HG02943 (cell line): ENCODE data around the gene INPP4A.

Experiments used
- ATAC-seq: cut with Tn5 transposase; IDR thresholded peaks from one replicate; pipeline ENCODE4 v1.9.1; 2021; ENCODE audit warnings: mild to moderate bottlenecking, low read depth, moderate library complexity; ENCODE audit not compliant: unreplicated experiment

INPP4A gene

DNA sequence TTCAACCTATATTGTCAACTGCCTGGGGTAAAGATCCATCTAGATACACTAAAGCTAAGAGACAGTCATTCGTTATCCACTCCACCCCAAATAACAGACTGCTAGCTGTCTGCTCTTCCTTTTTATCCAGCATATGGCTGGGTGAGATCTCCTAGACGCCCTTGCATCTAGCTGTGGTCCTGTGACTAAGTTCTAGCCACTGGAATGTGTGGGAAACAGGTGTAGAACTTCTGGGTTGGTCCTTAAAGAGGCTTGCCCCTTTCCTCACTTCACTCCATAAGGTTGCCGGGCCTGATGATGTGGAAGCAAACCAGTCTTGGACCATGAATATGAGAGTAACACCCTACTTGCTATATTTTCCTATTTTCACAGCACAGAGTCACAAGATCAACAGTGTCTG lies 160.4 kb downstream of the INPP4A start:
- no peak for ATAC-seq

DNA sequence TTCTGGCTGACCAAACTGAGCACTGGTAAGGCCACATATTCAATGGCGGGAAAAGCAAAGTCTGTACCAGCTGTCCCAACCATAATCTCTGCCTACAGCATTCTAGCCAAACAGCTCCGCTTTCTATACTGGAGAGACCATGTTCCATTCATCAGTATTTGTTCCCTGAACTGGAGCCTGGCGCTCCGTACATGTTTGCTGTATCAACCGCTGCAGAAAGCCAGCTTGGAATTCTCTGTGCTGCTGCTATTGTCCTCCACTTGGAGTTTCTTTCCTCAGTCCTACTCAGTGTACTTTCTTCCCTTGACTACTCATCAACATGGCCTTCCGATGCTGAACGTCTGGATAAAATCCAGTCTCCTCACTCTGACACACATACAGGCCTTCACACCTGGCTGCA lies 161.8 kb downstream of the INPP4A start:
- ATAC-seq: no peak

DNA sequence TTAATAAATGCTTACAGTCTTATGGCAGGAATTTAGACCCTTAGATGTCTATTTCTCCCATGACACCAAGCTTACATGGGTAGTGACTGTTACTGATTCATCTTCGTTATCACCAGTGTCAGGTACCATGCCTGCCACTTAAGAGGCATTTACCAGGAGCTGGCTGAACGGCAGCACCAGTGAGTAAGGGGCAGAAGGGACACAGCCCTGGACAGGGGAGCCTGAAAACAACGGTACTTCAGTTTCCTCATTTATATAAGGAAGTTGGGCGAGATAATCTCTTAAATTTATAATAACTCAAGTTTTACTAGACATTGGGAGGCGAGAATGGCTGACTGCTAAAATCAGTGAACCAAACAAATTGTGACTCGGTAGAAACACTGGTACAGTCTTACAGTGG lies 162.4 kb downstream of the INPP4A start:
- no peak for ATAC-seq

DNA sequence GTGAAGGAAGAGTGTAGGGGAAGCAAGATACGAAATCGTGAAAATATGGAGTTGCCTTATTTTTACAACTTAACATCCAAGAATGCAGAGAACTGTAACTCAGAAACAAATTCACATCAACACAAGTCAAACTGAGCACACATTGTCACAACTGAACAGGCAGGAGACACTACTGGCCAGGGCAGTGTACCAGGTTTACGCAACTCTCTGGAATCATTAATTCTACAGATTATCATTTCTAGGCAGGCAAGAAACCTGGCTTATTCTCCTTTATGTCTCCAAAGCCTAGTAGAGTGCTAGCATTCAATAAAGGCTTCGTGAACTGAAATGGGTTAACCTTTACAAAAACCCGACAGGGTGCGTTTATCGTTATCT lies 163.1 kb downstream of the INPP4A start:
- no peak for ATAC-seq

DNA sequence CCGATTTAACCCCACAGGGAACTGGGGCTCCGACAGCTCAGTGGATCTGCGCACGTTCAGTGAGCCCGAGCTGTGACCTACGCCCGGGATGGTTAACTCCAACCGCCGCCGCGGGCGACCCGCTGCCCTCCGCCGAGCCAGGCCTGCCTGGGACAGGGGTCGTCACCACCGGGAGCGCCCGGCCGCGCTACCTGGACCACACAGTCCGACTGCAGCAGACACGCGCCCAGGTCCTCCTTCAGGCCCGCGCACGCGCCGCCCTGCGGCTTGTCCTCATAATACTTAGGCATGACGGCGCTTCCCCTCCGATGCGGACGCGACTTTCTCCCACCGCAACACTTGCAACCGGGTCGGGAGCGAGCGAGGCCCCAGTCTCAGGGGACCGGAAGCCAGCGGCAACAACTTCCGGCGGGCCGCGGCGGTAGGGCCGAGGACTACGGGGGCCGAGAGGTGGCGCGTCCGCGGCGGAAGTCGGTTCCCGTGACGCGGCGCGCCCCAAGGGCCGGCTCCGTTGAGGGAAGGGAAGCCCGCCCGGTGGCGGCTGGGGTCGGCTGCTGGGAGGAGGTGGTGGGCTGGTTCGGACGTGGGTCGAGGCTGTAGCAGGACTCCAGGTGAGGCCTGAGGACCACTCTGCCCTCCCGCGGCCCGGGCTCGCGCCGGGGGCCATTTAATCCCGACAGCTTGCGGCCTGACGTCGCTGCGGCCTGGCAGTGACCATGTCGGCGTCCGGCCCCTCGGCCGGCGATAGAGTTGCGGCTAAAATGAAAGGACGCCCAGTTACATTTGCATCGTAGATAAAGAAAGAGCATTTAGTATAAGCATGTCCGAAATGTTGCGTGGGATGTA lies 163.7 kb downstream of the INPP4A start, which contains the start of the genes COA5 and UNC50:
Gene COA5 (minus strand): TSS at position 397 of the 846 bp plus-strand sequence. CDS start 107 bp downstream, at position 290.
Gene UNC50 (plus strand): TSS at position 474 of the 846 bp plus-strand sequence. CDS start 1,171 bp downstream, outside the sequence.
- ATAC-seq: peak; percentile 88

DNA sequence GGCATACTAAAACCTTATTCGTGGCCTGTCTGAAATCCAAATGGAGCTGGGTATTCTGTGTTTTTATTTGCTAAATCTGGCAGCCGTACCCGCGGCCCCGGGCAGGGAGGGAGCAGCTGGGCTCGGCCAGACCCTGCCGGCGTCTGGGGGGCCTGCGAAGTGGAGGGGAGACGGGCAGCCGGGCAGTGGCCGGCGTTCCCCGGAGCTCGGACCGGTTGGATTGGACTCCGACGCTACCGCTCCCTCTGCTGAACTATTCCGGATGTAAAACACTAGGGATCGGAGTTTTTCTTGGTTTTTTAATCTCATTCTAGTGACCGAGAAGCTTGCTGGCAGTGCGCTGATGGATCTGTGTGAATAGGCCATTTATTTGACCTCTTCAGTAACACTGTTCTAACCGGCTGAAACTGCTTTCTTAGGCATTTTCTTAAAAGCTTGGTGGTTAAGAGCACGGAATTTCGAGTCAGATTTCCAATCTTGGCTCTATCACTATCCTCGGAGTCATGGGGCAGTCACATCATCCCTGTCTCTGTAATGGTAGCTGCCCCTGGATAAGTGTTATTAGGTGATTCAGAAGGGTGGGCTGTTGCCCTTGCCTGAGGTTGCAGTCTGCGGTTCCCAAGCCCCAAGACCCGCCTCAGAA lies 164.4 kb downstream of the INPP4A start:
- ATAC-seq: no peak

DNA sequence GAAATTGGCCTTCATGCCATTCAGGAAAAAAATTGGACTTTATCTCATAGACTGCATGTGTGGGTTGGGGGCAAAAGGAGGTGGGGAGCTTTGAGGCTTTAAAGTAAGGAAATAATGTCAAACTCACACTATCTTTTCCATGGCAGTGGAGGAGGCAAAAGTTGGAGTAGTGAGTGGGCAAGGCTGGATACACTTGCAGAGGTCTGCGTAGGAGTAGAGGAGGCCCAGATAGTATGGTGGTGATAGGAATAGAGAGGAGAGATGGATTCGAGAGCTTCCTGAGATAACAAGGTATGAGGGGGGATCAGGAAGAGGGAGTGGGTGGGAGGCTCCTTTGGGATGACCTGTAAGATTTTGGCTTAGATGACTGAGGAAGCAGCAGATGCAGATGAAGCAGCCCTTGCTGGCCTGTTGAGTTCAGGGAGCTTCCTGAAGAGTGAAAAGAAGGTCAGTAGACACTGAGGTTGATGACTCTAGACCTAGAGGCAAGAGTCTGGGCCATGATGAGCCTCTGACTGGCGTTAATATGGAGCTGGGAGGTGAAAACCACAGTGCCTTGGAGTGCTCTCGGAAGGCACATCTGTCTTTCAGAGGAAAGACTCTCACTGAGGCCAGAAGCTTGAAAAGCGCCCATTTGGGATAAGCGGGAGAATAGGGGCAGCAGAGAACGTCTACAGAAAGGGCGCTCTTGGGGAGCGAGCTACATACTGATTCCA lies 169.5 kb downstream of the INPP4A start:
- no peak for ATAC-seq

DNA sequence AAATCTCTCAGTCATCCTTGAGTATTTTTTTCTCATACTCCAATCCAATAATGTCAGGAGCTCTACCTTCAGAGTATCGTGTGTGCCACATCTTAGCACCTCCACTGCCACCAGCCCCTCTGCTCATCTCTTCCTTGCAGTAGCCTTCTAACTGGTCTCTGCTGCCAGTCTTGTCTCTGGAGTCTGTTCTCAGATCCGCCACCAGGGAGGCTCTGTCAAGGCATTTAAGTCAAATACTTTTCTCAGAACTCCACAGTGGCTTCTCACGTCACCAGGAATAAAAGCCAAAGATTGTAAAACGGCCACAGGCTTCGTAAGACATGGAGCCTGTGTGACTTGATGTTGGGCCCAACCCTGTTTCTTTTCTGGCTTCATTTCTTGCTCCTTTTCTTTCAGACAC lies 170.8 kb downstream of the INPP4A start:
- ATAC-seq: no peak

DNA sequence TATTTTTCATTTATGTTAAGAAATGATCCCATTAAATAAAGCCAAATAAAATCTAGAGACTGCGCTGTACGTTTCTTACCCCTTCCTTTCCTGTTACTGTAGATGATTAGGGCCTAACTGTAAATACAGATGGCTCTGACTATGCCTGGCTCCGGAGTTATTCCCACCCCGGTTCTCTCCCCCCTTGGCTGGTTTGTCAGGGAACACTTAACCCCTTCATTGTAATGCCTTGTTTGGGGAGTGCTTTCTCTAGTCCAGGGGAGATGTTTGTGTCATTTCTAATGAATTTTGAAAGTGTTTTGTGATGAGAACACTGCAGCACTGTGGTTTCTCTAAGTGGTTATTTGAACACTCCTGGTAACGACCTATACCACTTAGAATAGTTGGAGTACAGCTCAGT lies 172.5 kb downstream of the INPP4A start:
- ATAC-seq: no peak

DNA sequence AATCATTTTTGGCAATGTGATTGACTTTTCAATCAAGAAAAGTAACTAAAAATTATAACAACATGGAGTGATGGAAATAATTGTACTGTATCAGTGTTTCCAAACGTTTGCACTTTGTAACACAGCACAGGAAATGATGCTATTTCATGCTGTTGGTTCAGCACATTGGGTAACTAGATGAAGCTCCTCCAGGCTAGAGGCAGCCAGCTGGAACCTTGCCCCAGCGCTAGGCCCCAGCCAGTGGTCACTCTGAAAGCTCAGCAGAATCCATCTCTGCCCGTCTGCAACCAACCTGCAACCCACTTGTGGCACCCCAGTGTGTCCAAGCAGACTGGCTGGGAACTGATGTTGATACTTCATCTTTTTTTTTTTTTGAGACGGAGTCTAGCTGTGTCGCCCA lies 179.0 kb downstream of the INPP4A start:
- ATAC-seq: no peak

DNA sequence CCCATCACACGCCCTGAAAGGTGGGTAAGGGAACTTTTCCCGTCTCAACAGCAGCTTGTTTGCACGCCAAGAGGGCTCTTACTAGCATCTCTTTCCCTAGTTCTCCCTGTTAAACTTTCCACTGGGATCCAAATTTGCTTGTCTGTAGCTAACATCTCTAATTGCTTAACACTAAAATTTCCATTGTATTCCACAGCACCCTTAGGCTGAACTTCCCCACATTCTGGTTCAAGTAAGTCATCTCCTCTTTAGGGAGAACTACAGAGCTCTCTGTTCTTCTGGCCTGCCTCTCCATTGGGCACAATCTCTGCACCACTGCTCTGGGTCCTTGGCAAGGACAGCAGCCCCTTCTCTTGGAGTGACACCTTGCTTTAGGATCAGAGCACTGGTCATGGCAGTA lies 187.7 kb downstream of the INPP4A start:
- ATAC-seq: no peak

DNA sequence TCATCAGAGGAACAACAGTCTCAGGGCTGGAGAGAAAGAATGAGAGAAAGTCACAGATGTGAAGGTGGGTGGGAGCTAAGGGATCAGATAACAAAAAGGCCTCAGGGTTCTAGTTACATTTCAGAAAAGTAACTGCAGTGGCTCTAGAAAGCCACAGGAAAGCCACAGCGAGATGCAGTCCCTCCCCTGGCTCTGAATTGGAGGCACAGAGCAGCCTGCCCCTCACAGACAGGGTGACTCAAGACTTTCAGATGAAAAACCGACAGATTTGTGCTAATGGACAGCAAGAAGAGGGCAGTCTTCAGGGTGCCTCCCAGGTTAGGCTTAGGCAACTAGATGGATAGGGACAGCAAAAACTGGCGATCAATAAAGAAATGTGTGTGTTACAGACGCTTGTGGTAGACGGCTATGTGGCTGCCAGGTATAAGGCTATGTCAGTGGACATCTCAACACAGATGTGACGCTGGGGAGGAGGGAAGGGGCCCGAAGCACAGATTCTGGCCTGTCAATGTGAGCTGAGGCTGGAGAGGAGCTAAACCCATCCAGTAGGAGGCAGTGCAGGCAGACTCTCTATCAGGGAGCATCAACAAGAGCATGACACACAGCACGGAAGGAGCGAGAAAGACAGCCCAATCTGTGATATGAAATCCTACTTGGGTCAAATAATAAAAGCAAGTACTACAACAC lies 189.9 kb downstream of the INPP4A start:
- no peak for ATAC-seq

DNA sequence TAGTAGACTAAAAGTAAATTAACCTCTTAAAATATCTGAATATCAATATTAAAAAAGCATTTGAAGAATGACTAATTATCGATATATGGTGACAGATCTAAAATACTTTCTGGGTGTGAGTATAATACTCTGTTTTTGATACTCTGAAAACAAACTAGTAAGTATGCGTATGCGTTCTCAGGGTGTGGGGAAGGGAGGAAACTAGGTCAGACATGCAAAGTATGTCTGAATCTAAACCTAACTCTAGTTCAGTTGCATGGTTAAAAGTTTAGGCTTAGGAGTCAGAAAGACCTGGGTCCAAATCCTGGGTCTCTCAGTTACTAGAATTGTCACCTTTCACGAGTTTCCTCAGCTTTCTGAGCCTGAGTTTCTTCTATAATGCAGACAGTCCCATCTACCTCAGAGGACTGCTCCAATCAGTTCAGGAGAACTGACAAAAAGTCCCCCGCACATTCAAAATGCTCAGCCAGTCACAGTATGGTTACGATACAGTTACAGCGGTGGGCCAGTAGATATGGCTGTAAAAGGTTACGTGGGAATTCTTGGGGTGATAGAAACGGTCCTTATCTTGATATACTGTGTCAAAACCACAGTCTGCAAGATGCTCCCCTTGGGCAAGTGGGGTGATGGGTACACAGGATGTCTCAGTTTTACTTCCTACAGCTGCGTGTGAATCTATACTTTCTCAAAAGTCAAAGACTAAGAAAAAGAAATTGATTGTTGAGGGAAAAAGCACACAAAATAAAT lies 192.9 kb downstream of the INPP4A start:
- no peak for ATAC-seq

DNA sequence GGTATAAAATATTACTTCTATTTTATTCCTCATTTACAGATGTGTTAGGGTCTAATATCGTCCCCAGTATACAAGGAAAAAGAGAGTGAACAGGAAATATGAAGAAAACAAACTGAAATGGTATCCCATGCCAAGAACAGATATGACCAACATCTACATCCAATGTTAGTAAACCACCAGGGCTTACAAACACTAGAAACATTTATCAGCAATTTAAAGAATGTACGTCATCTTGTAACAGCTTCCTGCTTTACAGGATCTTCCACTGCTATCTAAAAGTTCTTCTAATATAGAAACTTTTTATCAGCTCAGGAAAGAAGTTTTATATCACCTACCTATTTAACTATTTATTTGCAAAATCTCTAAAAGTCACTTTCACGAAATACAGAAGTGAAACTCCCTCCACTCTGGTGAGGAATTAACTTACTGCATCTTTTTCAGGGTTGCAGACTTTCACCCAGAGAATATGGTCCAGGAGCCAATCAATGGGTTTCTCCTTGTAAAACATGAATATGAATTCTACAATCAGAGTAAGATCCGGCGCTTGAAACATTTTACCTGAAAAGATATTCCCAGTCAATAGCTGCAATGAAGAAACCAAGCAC lies 198.9 kb downstream of the INPP4A start:
- ATAC-seq: no peak
